ENCODE data around the gene GDI1. TPM values are rescaled to one million over a fixed set of nuclear protein-coding genes. Genes with fewer than 3 reads are reported as not detected.

Gene GDI1
- total and polyA plus RNA-seq, 2 of the 8 experiments (the other 6 are each of a cell fraction or from before 2014, with no cell fraction given), result 83.1 to 136 TPM

- TF ChIP-seq HDAC2 (IDR thresholded peaks at IDR 0.05; ENCODE audit: borderline replicate concordance in 1 of 2, low read depth in 2 of 2, low read length in 2 of 2), result no peak
Measured at GRCh38 chrX:154419688-154420401, 17.1 kb upstream of the GDI1 start (continued).

Data from H1 (cell line).